ENCODE results near the gene POU6F1. TPM values are rescaled to one million over a fixed set of nuclear protein-coding genes. Genes with fewer than 3 reads are reported as not detected.

POU6F1 gene
- total RNA-seq, 1 donor from 2014 or later, result 11.6 TPM

GRCh38 chr12:51163795-51164194, 54.1 kb downstream of the POU6F1 start:
- H3K36me3 Mint-ChIP-seq, result peaks cover 19% of the 10 kb centered on the region
- H3K9me3 Mint-ChIP-seq, result no peaks in the 10 kb centered on the region
- no peak overlapping the region for H3K4me3 Mint-ChIP-seq
- H3K27me3 Mint-ChIP-seq (ENCODE audit: low read depth), result no peaks in the 10 kb centered on the region
- no peak for DNase-seq (ENCODE audit: low spot score in 2 of 2, unreplicated experiment in 2 of 2)
- no peaks in the 10 kb centered on the region for H3K4me1 Mint-ChIP-seq
- TF ChIP-seq, protein P1, sequence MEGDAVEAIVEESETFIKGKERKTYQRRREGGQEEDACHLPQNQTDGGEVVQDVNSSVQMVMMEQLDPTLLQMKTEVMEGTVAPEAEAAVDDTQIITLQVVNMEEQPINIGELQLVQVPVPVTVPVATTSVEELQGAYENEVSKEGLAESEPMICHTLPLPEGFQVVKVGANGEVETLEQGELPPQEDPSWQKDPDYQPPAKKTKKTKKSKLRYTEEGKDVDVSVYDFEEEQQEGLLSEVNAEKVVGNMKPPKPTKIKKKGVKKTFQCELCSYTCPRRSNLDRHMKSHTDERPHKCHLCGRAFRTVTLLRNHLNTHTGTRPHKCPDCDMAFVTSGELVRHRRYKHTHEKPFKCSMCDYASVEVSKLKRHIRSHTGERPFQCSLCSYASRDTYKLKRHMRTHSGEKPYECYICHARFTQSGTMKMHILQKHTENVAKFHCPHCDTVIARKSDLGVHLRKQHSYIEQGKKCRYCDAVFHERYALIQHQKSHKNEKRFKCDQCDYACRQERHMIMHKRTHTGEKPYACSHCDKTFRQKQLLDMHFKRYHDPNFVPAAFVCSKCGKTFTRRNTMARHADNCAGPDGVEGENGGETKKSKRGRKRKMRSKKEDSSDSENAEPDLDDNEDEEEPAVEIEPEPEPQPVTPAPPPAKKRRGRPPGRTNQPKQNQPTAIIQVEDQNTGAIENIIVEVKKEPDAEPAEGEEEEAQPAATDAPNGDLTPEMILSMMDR (IDR thresholded peaks at IDR 0.05; ENCODE audit: unreplicated experiment), result no peak
- H3K27ac Mint-ChIP-seq, result no peak overlapping the region

GRCh38 chr12:51162217-51162616, 55.6 kb downstream of the POU6F1 start:
- Mint-ChIP-seq H3K4me3 (no peak overlapping the region), H3K27ac (no peak overlapping the region), H3K4me1 (no peaks in the 10 kb centered on the region), H3K27me3 (ENCODE audit: low read depth) (no peaks in the 10 kb centered on the region), H3K36me3 (peaks cover 19% of the 10 kb centered on the region), H3K9me3 (no peaks in the 10 kb centered on the region)
- TF ChIP-seq, protein P1 (IDR thresholded peaks at IDR 0.05; ENCODE audit: unreplicated experiment), result no peak
- DNase-seq (ENCODE audit: low spot score in 2 of 2, unreplicated experiment in 2 of 2), result no peak

DNA sequence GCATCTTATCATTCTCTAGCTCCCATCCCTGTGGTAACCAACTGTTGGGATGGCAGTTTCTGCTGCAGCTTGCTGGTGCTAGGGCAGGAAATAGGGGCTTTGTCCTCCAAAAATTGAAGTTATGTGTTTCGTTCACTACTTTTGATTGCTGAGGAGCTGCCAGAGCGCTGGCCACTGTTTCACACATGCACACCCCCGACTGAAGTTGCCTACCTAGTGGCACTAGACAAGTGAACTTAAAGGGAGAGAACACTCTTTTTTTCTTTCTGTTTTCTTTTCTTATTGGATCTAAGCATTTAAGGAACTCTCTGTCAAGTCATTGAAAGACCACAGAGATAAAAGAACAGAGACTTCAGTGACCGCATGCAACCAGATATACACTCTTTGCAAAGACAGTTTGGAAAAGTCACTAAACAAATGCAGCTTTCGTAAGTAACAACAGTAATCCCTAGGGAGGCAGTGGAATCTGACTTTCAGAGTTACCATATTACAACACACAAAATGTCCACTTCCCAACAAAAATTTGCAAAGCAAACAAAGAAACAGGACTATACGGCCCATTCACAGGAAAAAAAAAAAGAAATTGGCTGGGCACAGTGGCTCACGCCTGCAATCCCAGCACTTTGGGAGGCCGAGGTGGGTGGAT, 56.9 kb downstream of the POU6F1 start:
- Mint-ChIP-seq H3K27me3 (ENCODE audit: low read depth) (no peaks in the 10 kb centered on the region), H3K4me3 (no peak overlapping the region), H3K36me3 (peaks cover 20% of the 10 kb centered on the region), H3K9me3 (no peaks in the 10 kb centered on the region), H3K4me1 (no peaks in the 10 kb centered on the region), H3K27ac (no peak overlapping the region)
- TF ChIP-seq, protein P1 (IDR thresholded peaks at IDR 0.05; ENCODE audit: unreplicated experiment), result no peak
- DNase-seq (ENCODE audit: low spot score in 2 of 2, unreplicated experiment in 2 of 2), result no peak

DNA sequence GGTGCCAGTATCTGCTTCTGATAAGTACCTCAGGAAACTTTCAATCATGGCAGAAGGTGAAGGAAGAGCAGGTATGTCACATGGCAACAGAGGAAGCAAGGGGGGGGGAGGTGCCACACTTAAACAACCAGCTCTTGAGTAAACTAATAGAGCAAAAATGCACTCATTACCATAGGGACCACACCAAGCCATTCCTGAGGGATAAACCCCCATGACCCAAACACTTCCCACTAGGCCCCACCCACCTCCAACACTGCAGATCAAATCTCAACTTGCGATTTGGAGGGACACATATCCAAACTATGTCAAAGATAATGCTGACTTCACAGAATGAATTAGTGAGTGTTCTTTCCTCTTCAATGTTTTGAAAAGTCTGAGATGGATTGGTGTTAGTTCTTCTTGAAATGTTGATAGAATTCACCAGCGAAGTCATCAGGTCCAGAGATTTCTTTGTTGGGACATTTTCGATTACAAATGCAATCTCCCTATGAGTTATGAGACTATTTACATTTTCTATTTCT, 61.6 kb downstream of the POU6F1 start:
- Mint-ChIP-seq H3K4me1 (no peaks in the 10 kb centered on the region), H3K9me3 (peaks cover 7% of the 10 kb centered on the region), H3K27ac (no peak overlapping the region), H3K36me3 (peaks cover 8% of the 10 kb centered on the region), H3K27me3 (ENCODE audit: low read depth) (no peaks in the 10 kb centered on the region), H3K4me3 (no peak overlapping the region)
- TF ChIP-seq, protein P1 (IDR thresholded peaks at IDR 0.05; ENCODE audit: unreplicated experiment), result no peak
- no peak for DNase-seq (ENCODE audit: low spot score in 2 of 2, unreplicated experiment in 2 of 2)

GRCh38 chr12:51152953-51153352, 64.9 kb downstream of the POU6F1 start:
- H3K4me3 Mint-ChIP-seq, result no peak overlapping the region
- H3K4me1 Mint-ChIP-seq, result no peaks in the 10 kb centered on the region
- TF ChIP-seq, protein P1 (IDR thresholded peaks at IDR 0.05; ENCODE audit: unreplicated experiment), result no peak
- no peak for DNase-seq (ENCODE audit: low spot score in 2 of 2, unreplicated experiment in 2 of 2)
- peaks cover 9% of the 10 kb centered on the region for H3K36me3 Mint-ChIP-seq
- no peak overlapping the region for H3K27ac Mint-ChIP-seq
- peaks cover 7% of the 10 kb centered on the region for H3K9me3 Mint-ChIP-seq
- no peaks in the 10 kb centered on the region for H3K27me3 Mint-ChIP-seq (ENCODE audit: low read depth)
